IPS DF 4.7 (cell line): Measurements from ENCODE around the gene KSR2.

Source experiments
- DNase-seq: peaks from one replicate; pipeline ENCODE4 v3.0.0-alpha.2; 2013; ENCODE audit warnings: low spot score; ENCODE audit errors: extremely low read depth

Gene KSR2

DNA sequence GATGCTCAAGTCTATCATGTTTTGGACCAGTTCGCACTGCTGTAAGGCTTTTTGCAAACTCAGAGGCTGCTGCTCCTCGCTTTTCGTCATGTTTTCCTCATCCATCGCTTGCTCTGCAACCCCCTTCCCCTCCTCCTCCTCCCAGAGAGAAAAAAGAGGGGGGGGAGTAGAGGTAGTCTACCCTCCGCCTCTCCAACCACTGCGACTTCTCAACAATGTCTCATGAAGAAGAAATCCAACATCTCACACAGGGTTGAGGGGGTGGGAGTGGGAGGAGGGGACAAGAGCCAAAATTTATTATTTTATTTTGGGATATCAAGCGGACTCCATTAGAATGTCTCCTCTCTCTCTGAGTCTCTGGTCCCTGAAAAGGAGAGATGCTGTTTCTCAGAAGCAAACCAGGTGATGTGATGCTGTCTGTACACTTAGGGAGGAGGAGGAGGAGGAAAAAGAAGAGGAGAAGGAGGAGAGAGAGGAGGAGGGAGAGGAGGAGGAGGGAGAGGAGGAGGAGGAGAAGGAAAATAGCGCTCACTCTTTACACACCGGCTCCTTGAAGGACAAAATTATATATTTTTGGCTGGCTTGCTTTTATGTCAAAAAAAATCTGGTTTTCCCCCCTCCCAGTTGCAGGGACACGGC, 520 bp downstream of the KSR2 start:
- no peak for DNase-seq

DNA sequence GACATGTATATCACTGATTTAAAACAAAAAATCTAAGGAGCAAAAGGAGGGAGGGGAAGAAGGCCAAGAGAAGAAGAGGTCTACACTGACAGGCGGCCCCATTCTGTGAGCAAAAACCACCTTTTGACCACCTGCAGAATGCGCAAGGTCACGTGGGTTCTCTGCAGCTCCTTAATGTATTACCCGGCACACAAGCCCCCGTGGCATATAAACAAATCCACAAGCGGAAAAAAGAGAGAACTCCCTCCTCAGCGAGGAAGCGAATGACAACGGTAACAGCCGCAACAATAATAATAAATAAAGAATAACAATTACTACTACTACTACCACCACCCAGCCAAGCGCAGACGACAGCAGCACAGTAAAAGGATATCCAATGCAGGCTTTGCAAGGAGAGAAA, 1.3 kb downstream of the KSR2 start:
- DNase-seq = no peak

DNA sequence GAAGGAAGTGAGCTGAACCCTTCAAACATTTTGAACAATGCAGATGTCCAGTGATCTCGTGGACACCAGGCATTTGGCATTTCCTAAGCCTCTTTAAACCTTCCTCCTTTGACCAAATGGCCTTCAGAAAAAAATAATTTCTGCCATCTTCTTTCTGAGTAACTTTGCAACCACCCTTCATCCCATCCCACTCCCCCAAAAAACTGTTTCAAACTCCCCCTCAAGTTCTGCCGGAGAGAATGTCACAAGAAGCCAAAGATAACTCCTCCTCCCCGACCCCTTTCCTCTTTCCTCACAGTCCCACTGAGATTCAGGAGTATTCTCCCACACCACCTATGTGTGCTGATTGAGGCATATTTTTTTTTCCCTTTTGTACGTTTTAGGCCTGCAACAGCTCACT, 1.7 kb downstream of the KSR2 start:
- DNase-seq = no peak

DNA sequence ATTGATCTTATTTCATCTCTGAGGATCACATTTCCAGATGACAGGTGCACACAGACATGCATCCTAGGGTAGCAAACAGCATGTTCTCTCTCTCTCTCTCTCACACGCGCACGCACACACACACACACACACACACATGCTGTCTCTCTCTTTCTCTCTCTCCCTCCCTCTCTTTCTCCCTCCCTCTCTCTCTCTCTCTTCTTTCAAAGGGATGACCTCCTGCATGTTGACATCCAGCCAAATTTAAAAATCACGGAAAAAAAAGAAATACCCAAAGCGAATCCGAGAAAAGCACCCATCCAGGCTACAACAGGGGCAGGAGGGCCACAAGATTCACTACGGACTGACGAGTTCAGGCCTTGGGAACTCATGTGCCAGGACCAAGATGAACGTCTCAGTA, 2.3 kb downstream of the KSR2 start:
- DNase-seq = no peak

DNA sequence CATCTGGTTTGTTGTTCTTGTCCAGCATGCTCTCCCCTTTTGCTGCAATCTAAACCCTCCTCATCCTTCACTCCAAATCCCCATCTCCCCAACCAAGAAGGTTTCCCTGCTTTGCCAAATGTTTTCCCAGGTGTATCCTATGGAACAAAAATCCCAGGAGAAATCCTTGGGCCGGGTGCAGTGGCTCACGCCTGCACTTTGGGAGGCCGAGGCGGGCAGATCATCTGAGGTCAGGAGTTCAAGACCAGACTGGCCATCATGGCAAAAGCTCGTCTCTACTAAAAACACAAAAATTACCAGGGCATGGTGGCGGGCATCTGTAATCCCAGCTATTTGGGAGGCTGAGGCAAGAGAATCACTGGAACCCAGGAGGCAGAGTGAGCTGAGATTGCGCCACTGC, 5.0 kb downstream of the KSR2 start:
- DNase-seq = no peak

DNA sequence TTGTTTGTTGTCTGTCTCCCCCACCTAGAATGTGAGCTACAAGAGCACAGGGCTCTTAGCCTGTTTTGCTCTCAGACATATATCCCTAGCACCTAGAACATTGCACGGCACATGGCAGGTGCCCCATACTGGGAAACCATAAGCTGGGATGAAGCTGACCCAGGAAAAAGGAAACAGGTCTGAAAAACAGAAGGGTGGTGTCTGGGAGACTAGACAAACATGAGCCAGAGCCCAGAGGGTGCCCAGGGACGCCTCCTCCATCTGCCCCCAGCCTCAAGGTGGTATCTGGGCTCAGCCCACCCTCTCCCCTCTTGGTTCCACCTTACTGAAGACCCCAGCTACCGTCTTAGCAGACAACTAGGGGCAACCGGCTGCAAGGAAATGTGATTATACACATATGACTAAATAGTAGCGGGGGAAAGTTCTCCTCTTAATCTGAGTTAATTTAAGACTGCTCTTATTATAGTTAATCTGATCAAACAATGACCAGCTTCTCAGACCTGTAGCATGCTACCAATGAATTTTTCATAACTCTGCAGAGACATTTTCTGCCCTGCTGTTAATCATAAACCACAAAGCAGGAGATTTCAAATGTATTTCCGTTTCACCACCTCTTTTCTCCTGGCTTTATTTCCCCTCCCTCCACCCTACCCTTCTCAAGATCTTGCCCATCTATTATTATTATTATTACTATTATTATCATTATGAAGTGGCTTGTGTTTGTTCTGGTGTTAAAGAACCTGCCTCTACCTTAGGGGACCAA, 31.9 kb downstream of the KSR2 start:
- DNase-seq = no peak

DNA sequence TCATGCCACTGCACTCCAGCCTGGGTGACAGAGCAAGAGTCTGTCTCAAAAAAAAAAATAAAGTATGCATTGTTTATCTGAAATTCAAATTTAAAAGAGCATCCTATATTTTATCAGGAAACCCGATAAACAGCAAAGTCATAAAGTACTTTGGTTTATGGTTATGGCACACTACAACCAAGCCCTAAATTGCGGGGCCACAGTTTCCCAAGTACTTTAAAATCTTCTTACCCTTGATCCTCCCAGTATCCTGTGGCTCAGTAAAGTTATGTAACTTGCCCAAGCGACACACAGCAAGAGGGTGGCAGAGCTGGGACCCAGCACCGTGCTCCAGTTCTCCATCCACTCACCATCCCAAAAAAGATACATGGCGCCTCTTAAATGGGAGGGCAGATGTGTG, 35.2 kb downstream of the KSR2 start:
- DNase-seq = no peak

DNA sequence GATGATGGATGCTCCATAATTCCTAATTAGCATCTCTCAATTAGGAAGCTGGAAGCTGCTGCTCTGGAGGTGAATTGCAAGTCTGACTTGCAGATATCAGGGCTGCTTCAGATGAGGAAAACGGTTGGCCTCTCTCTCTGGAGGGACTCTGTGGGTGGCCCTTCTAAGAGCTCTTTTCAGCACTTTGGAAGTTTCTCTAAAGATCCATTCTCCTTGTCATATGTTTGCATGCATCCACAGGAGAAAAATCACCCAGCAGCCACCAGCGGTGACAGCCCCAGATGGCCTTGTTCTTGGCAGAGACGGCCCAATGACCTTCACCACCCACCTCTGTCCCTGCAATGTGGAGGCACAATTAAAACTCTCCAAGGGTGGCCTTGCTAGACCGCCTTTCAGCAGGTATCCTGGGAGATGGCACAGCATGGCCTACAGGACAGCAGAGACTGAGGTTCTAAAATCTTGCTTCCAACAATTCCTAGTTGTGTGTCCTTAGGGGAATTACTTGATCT, 42.3 kb downstream of the KSR2 start:
- no peak for DNase-seq

DNA sequence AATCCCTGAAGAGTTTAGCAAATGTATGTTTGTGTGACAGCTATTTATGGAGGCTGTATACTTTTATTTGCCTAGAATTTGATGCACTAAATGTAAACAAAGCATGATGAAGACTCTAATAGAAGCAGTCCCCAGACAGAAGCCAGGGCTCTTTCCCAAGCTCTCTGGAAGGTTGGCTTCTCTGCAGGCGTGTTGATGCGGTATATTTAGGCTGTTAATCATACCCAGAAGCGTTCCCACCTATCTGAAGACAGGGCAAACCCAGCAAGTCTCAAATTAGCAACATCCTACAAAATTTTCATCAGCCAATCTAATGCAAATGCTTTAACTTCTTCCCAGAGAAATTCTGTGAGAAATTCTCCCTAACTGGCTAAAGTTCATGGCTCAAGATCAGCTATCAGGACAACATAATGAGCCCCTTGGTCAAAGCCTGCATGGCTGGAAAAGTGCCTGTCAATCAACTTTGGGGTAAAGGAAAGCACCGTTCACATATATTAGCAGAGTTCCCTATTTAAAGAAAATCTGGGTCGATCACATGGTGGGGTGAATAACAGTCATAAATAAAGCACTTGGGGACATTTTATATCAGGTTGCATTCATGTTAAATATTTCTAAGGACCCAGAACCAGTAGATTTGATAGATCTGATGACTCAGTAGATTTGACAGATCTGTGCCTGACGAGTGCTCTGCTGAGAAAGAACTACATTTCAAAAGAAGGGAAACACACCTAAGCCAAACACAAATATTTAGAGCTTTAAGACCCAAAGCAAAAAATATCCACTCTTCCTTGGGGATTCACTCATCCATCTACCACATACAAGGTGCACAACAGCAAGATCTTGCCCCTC, 46.6 kb downstream of the KSR2 start:
- no peak for DNase-seq

DNA sequence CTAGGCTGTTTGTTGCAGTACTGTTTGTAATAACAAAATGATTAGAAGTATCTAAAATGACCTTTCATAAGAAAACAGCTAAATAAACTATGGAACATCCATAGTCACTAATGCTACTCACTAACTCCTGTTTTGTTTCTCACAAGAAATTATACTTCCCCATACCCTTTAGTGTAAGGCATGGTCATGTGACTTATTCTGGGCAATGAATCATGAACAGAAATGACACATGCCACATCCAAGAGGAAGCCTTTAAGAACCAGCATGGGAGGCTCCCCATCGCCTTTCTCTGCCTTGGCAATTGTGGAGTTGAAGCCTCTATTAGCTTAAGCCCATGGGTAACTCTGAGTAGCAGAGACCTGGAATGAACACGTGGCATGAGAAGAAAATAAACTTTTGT, 49.3 kb downstream of the KSR2 start:
- DNase-seq = no peak

DNA sequence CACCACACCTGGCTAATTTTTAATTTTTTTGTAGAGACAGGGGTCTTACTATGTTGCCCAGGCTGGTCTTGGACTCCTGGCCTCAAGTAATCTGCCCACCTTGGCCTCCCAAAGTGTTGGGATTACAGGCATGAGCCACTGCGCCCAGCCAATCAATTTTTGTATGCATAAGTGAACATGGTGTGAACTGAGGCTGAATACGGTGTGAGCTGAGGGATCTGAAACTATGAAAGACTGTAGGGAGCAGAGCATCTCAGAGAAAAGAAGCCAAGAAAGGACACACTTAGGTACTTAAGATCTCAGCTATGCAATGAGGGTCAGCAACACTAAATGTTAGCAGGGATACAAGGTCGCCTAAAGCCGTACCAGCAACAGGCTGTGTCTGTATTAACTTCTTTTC, 54.1 kb downstream of the KSR2 start:
- DNase-seq = no peak

DNA sequence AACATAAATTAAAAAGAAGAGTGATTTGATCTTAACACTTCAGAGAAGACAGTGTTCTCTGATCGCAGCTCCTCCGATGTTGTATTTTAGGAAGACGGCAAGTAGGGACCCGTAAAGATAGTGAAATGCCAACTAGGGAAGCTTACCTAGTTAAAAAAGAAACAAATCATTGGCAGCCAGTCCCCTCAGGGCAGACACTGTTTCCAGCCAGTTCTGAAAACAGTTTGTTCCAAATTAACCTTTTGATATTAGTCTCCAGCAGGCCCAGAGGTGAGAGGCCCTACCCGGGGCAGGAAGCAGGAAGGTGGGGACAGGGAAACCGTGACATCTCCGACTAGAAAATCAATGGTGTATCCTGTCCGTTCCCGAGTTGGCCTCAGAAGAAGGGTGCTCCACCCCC, 56.0 kb downstream of the KSR2 start:
- no peak for DNase-seq

DNA sequence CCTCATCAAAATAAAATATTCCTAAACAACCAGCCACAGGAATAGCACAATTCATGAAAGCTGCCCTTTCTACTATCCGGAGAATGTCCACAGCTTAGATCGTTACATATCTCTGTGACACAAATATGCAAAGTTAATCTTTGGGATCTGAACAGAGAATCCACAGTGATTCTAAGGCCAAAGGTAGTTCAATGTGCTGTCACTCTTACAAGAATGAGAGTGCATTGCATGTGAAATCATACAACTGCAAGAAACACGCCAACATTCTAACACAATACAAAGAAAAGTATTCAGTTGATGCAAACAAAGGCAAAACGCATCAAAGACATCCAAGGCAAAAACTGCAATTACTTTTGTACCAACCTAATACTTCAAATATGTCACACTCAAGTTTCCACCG, 60.4 kb downstream of the KSR2 start:
- DNase-seq = no peak

DNA sequence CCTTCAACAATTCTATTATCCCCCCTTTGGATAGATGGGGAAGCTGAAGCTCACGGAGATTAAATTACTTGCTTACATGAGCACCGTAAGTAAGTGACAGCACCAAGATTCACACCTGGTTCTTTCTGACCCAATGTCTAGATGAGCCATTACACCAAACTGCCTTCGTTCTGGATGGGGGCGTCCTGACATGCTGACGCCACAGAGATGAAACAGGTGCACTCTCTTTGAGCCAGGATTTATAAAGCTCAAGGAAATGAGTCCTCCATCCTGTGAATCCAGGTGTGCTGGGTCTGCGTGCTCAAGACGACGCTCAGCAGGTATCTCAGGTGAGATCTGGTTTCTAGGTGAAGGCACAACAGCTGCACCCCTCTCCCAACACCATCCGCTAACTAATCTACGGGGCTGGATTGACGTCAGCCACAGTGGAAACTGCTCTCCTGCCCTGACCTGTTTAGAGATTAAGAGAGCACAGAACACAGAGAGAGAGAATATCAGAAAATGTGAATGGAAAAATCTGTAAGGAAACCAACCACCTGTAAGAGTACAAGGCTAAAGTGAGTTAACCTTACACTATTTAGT, 61.6 kb downstream of the KSR2 start:
- DNase-seq = no peak

DNA sequence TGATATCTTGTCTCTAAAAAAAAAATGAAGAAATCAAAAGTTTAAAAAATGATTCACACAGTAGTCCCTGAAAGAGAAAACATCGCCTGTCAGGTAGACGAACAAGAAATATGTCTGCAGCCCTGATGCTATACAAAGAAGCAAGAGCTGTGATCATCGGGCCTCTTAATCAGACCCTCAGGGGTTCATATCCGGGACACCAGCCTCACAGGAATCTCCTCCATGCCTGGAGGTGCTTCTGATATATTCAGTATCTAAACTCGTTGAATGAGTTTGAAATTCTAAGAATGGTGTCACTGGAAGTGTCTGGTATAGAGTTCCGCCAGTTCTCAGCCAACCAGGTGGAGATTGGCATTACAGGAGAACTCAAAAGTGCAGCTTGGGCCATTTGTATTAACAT, 64.7 kb downstream of the KSR2 start:
- DNase-seq = no peak

DNA sequence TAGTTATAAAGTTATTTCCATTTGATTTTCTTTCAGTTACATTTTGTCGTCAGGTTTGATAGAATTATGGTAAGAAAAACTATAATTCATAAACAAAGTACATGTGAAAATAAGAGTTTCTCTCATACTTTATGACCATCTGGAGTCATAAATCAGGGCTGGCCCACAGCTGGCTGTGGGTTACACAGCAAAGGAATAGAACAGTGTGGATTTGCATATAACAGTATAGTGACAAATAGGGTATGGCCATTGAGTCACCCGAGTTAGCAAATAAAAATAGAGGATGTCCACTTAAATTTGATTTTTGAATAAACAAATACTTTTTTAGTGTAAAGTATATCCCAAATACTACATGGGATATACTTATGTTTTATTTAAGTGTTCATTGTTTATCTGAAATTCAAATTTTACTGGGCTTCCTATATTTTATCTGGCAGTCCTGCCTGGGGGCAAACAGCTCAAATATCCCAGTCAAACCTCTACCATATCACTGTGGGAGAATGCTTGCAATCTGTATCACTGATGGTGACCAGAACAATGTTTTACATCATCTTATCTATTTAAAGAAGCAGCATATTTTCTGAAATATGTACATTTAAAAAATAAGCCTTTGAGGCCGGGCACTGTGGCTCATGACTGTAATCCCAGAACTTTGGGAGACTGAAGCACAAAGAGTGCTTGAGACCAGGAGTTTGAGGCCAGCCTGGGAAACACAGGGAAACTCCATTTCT, 65.5 kb downstream of the KSR2 start:
- DNase-seq = no peak

DNA sequence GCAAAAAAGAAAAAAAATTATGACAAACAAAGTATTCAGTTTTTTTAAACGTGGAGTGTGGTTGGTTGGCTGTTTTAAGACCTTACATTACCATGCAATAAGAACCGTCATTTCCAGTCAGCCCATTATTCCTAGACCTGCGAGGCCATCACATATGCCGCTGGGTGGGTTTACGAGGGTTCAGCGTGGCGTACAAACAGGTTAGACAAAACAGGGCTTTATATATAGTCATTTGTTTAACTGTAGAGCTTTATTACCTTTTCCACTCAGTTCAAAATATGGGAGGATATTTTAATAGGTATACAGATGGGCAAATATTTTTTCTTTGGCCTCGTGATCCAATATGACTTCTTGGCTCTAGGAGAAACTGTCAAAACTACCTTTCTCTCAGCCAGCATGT, 67.2 kb downstream of the KSR2 start:
- no peak for DNase-seq

DNA sequence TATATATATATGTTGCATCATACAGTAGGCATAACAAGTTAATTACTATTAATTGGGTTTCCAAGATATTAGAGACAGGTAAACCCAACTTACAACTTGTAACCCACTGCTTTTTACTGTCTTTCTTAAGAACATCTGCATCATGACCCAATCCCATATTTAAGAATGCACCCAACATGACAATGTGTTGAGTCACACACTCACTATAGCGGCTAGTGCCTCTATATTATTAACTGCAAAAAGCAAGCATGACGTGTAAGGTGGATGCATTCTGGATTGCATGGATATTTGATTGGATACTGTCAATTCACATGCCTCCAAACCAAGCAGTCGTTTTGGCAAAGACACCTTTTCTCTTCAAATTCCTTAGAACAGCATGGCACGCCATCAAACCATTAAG, 68.2 kb downstream of the KSR2 start:
- DNase-seq = no peak

DNA sequence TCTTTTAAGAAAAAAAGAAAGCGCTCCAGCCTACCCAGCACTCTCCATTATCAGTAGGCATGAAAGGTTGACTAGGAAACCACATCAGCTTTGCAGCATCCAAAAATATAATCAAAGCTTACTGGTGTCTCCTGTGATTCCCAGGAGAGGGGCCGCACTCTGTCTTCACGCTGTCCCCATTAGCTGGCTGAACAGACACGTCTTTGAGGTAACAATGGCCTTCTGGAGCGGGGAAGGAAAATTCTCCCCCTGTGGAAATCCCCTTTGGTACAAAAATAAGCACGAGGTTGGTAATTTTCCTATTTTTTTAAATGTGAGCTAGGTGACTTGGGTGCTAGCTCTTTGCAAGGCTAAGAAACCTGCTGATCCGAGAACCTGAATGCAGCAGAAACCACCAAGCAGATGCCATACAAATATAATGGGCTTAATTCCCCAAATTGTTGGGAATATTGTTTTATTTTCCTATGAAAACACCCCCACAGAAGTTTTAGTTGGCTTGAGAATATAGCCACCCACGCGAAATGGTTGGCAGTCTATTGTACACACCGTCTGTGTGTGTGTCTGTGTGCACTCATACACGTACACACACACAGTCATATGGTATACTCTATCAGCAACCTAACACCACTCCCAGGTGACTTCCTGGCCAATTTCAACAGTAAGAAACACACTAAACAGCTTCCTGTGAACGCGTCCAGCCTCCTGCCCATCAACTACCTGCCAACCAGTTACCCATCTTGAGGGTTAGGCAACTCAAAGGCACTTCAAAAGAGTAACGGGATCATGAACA, 71.2 kb downstream of the KSR2 start:
- DNase-seq = no peak

DNA sequence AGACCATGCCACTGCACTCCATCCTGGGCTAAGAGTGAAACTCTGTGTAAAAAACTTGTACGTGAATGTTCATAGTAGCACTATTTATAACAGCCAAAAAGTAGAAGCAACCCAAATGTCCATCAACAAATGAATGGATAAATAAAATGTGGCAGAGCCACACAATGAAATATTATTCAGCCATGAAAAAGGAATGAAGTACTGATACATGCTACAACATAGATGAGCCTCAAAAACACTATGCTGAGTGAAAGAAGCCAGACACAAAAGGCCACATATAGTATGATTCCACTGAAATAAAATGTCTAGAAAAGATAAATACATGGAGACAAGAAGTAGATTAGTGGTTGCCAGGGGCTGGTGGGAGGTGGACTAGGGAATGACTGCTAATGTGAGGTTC, 72.8 kb downstream of the KSR2 start:
- no peak for DNase-seq
